ENCODE measurements around the gene FMNL2.

The FMNL2 gene

DNA sequence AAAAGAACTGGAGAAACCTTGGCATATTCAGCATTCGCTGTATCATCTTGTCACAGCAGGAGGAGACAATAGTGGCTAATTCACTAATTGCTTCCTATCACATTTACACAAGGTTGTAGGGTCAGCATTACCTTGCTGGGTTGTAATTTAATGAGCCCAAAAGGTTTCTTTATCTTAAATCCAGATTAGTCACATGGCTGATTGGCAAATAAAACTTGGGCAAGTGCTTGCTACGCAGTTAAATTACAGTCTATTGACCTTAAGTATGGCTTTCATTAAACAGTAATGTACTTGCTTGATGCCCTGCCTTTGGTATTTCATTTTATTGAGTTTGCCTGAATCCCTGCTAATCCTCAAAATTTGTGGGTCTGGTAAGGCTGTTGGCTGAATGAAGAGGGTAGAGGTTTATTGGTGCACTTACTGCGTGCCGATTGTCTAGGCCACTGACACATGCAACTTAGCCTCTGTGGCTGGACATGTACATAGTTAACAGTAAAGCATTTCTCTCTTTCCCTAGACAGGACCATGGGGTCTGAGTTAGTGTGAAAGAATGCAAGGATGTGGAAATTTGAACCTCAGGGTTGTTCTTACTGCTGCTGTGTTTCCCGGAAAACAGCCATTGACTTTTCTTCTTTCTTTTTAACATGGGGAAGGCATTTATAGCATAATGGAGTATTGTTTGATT is 34.3 kb downstream of the FMNL2 start:
- H3K4me1 ChIP-seq (ENCODE audit: control insufficient read depth, insufficient read depth, low read length, poor library complexity, severe bottlenecking) = no peaks in the 10 kb centered on the region
- no peak overlapping the region for H3K4me3 ChIP-seq (ENCODE audit: insufficient read depth, low read depth, low read length, poor library complexity, severe bottlenecking)
- no peak overlapping the region for H3K27ac ChIP-seq (ENCODE audit: insufficient read depth, low read length, poor library complexity, severe bottlenecking)
- H3K36me3 ChIP-seq (ENCODE audit: control insufficient read depth, insufficient read depth, low read length) = no peaks in the 10 kb centered on the region
- no peaks in the 10 kb centered on the region for H3K9me3 ChIP-seq (ENCODE audit: control insufficient read depth, low read length)
- no peak for DNase-seq
- no peaks in the 10 kb centered on the region for H3K27me3 ChIP-seq (replicated peaks; ENCODE audit: control insufficient read depth, insufficient read depth, low read length, poor library complexity, severe bottlenecking)

DNA sequence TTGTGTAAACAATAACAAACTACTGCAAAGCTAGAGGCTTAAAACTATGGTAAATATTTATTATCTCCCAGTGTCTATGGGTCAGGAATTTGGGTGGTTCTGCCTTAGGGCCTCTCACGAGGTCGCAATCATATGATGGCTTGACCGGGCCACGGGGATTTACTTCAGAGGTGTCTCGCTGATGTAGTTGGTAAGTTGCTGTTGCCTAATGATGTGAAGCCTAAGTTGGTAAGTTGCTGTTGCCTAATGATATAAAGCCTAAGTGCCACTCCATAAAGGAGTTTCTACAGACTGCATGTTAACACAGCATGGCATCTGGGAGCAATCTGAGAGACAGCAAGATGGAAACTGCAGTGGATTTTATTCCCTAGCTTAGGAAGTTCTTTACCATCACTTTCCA is 35.8 kb downstream of the FMNL2 start:
- no peak for DNase-seq
- H3K36me3 ChIP-seq (ENCODE audit: control insufficient read depth, insufficient read depth, low read length) = no peaks in the 10 kb centered on the region
- no peak overlapping the region for H3K4me3 ChIP-seq (ENCODE audit: insufficient read depth, low read depth, low read length, poor library complexity, severe bottlenecking)
- no peaks in the 10 kb centered on the region for H3K9me3 ChIP-seq (ENCODE audit: control insufficient read depth, low read length)
- no peaks in the 10 kb centered on the region for H3K27me3 ChIP-seq (replicated peaks; ENCODE audit: control insufficient read depth, insufficient read depth, low read length, poor library complexity, severe bottlenecking)
- no peak overlapping the region for H3K27ac ChIP-seq (ENCODE audit: insufficient read depth, low read length, poor library complexity, severe bottlenecking)
- no peaks in the 10 kb centered on the region for H3K4me1 ChIP-seq (ENCODE audit: control insufficient read depth, insufficient read depth, low read length, poor library complexity, severe bottlenecking)

DNA sequence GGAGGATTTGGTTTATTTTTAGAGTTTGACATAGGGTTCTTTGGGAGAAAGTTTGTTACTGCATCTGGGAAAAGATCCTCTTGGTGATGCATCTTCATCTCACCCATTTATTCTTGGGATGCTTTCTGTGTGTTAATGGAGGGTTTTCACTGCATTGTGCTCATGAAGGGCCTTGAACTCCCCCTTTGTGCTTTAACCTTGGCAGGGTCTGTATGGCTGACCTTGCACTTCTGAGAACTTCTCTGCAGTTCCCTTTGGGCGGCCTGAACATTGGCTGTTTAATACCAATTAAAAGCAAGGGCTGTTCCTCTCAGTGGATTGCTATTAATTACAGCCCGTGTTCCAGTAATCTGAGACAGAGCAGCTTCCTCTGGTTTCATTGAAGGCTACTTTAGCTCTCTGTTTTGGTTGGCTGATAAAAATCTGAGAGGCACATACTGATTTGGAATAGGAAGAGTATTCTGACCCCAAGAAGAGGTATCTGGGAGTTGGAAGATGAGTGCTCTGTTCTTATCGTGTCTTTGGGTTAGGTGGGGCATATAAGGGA is 37.5 kb downstream of the FMNL2 start:
- H3K27me3 ChIP-seq (replicated peaks; ENCODE audit: control insufficient read depth, insufficient read depth, low read length, poor library complexity, severe bottlenecking) = no peaks in the 10 kb centered on the region

DNA sequence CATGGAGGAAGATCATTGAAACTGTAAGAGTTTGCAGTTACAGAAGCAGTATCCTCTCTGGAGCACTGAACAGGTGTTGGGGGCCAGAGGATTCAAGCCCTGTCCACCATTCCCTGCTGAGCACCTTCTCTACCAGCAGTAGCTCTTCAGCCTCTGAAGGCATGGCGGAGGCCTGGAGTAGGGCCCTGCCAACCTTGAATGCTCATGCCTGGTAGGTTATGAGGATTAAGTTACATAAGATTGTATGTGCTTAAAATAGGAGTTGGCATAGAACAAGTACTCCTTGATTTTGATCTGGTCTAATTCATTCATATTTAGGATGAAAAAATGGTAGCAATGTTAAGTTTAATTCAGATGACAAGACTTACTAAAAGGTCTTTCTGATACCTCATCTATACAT is 40.2 kb downstream of the FMNL2 start:
- Histone ChIP-seq H3K9me3 (ENCODE audit: control insufficient read depth, low read length) (no peaks in the 10 kb centered on the region), H3K36me3 (ENCODE audit: control insufficient read depth, insufficient read depth, low read length) (no peaks in the 10 kb centered on the region), H3K27me3 (replicated peaks; ENCODE audit: control insufficient read depth, insufficient read depth, low read length, poor library complexity, severe bottlenecking) (no peaks in the 10 kb centered on the region), H3K4me3 (ENCODE audit: insufficient read depth, low read depth, low read length, poor library complexity, severe bottlenecking) (no peak overlapping the region), H3K27ac (ENCODE audit: insufficient read depth, low read length, poor library complexity, severe bottlenecking) (no peak overlapping the region), H3K4me1 (ENCODE audit: control insufficient read depth, insufficient read depth, low read length, poor library complexity, severe bottlenecking) (no peaks in the 10 kb centered on the region)
- no peak for DNase-seq

More for the DNA sequence above, 37.5 kb downstream of the FMNL2 start:
- no peak for DNase-seq
- H3K36me3 ChIP-seq (ENCODE audit: control insufficient read depth, insufficient read depth, low read length) = no peaks in the 10 kb centered on the region
- H3K9me3 ChIP-seq (ENCODE audit: control insufficient read depth, low read length) = no peaks in the 10 kb centered on the region
- H3K4me3 ChIP-seq (ENCODE audit: insufficient read depth, low read depth, low read length, poor library complexity, severe bottlenecking) = no peak overlapping the region
- no peak overlapping the region for H3K27ac ChIP-seq (ENCODE audit: insufficient read depth, low read length, poor library complexity, severe bottlenecking)
- H3K4me1 ChIP-seq (ENCODE audit: control insufficient read depth, insufficient read depth, low read length, poor library complexity, severe bottlenecking) = no peaks in the 10 kb centered on the region

DNA sequence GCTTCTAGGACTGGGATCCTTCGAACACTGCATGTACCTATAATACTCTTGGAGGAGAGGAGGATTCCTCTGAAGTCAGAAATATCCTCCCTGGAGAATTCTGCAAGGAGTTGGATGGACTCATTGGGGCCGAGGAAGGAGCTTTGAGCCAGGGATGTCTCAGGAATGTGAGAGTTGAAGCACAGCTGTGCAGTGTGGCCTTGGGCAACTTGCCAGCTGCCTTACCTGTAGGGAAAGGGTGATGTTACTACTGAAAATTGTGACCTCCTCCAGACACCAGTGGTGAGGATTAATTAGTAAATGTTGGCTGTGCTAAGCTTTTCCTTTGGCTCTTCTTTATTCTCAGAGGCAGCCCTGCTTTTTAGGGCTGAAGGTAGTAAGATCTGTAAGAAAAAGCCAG is 41.4 kb downstream of the FMNL2 start:
- no peaks in the 10 kb centered on the region for H3K4me1 ChIP-seq (ENCODE audit: control insufficient read depth, insufficient read depth, low read length, poor library complexity, severe bottlenecking)
- no peaks in the 10 kb centered on the region for H3K9me3 ChIP-seq (ENCODE audit: control insufficient read depth, low read length)
- no peak for DNase-seq
- no peak overlapping the region for H3K4me3 ChIP-seq (ENCODE audit: insufficient read depth, low read depth, low read length, poor library complexity, severe bottlenecking)
- no peaks in the 10 kb centered on the region for H3K27me3 ChIP-seq (replicated peaks; ENCODE audit: control insufficient read depth, insufficient read depth, low read length, poor library complexity, severe bottlenecking)
- no peaks in the 10 kb centered on the region for H3K36me3 ChIP-seq (ENCODE audit: control insufficient read depth, insufficient read depth, low read length)
- H3K27ac ChIP-seq (ENCODE audit: insufficient read depth, low read length, poor library complexity, severe bottlenecking) = no peak overlapping the region

DNA sequence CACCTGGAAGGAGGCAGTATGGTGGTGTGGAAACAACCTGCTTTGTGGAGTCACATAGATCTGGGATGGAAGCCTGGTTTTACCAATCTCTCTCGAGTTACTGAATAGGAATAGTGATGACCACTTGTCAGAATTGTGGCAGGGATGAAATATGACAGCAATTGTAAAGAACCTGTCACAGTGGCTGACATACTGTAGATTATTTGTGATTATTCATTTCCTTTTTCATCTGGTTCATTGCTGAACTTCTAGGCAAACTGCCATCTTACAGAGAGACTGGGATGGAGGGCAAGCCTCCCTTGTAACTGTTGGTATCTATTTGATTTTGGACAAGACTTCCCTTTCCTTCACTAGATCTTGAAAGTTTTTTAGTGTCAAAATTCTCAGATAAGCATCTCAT is 42.0 kb downstream of the FMNL2 start:
- no peaks in the 10 kb centered on the region for H3K27me3 ChIP-seq (replicated peaks; ENCODE audit: control insufficient read depth, insufficient read depth, low read length, poor library complexity, severe bottlenecking)
- DNase-seq = no peak
- no peaks in the 10 kb centered on the region for H3K36me3 ChIP-seq (ENCODE audit: control insufficient read depth, insufficient read depth, low read length)
- H3K4me1 ChIP-seq (ENCODE audit: control insufficient read depth, insufficient read depth, low read length, poor library complexity, severe bottlenecking) = no peaks in the 10 kb centered on the region
- H3K9me3 ChIP-seq (ENCODE audit: control insufficient read depth, low read length) = no peaks in the 10 kb centered on the region
- H3K4me3 ChIP-seq (ENCODE audit: insufficient read depth, low read depth, low read length, poor library complexity, severe bottlenecking) = no peak overlapping the region
- no peak overlapping the region for H3K27ac ChIP-seq (ENCODE audit: insufficient read depth, low read length, poor library complexity, severe bottlenecking)

DNA sequence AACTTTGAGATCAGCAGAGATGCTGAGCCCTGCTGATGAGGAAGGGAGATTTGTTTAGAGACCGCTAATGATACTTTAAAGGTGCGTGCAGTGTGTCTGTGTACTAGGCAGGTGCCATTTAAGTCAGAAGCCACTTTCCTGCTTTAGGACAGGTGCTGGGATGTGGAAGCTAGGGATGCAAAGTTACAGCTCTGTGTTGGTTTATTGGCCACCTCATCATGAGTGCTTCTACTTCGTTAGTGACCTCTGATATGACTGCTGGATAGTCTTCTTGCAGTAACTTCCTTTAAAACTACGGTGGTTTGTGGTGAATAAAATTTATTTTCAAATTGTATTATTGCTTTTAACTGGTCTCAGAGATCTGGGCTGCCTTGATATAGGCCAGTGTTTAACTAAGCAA is 44.1 kb downstream of the FMNL2 start:
- no peaks in the 10 kb centered on the region for H3K4me1 ChIP-seq (ENCODE audit: control insufficient read depth, insufficient read depth, low read length, poor library complexity, severe bottlenecking)
- H3K4me3 ChIP-seq (ENCODE audit: insufficient read depth, low read depth, low read length, poor library complexity, severe bottlenecking) = no peak overlapping the region
- H3K36me3 ChIP-seq (ENCODE audit: control insufficient read depth, insufficient read depth, low read length) = no peaks in the 10 kb centered on the region
- no peaks in the 10 kb centered on the region for H3K9me3 ChIP-seq (ENCODE audit: control insufficient read depth, low read length)
- no peaks in the 10 kb centered on the region for H3K27me3 ChIP-seq (replicated peaks; ENCODE audit: control insufficient read depth, insufficient read depth, low read length, poor library complexity, severe bottlenecking)
- DNase-seq = no peak
- no peak overlapping the region for H3K27ac ChIP-seq (ENCODE audit: insufficient read depth, low read length, poor library complexity, severe bottlenecking)

DNA sequence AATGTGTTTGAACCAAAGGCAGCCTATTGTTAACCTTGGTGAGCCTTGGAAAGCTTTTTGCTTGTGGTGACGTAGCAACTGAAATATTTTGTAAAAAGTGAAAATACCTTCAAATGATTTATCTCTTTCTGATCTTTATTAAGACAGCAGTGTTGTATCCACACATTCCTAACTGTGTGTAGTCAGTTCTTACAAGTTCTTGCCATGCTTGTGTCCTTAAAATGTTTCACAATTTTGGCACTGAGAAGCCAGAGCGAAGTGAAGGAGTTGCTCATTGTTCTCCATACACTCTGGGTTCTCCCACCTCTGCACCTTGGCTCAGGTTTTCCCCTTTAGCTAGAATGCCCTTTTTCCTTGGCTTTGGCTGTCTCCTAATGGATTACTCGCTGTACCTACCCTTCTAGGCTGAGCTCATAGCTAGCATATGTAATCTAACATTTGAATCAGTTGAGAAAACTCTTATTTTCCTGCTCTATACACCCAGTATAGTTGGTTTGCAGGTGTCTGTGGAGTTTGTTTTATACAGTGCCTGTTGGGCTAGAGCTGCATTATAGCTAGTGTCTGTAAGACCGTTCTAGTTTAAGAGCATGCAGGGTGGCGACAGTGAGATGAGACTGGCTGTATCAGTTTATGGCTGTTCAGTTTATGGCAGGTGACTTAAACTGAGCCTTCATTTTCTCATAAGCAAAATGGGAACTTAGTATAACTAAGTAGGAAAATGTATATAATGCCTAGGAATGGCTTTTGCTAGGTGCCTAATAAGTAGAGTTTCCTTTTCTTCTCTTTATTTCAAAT is 45.5 kb downstream of the FMNL2 start:
- no peak overlapping the region for H3K27ac ChIP-seq (ENCODE audit: insufficient read depth, low read length, poor library complexity, severe bottlenecking)
- H3K9me3 ChIP-seq (ENCODE audit: control insufficient read depth, low read length) = no peaks in the 10 kb centered on the region
- DNase-seq = no peak
- no peaks in the 10 kb centered on the region for H3K27me3 ChIP-seq (replicated peaks; ENCODE audit: control insufficient read depth, insufficient read depth, low read length, poor library complexity, severe bottlenecking)
- no peaks in the 10 kb centered on the region for H3K4me1 ChIP-seq (ENCODE audit: control insufficient read depth, insufficient read depth, low read length, poor library complexity, severe bottlenecking)
- no peak overlapping the region for H3K4me3 ChIP-seq (ENCODE audit: insufficient read depth, low read depth, low read length, poor library complexity, severe bottlenecking)
- H3K36me3 ChIP-seq (ENCODE audit: control insufficient read depth, insufficient read depth, low read length) = no peaks in the 10 kb centered on the region

DNA sequence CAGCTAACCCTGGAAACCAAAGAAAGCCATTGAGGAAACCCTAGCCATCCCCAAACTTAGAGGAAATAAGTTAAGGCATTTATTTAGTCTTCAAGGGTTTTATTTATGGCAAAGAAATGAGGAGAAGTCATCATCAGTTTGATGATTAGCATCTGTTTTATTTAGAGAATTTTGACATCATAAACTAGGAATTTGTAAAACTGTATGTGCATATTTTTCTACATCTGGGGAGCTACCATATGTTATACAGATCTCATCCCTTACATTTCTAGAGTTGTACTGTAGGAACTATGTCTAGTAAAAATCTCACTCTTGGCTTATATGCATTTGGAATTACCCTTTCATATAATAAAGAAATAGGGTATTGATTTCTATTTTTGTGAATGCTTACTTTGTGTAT is 48.7 kb downstream of the FMNL2 start:
- DNase-seq = no peak
- no peaks in the 10 kb centered on the region for H3K9me3 ChIP-seq (ENCODE audit: control insufficient read depth, low read length)
- H3K27ac ChIP-seq (ENCODE audit: insufficient read depth, low read length, poor library complexity, severe bottlenecking) = no peak overlapping the region
- no peaks in the 10 kb centered on the region for H3K27me3 ChIP-seq (replicated peaks; ENCODE audit: control insufficient read depth, insufficient read depth, low read length, poor library complexity, severe bottlenecking)
- no peak overlapping the region for H3K4me3 ChIP-seq (ENCODE audit: insufficient read depth, low read depth, low read length, poor library complexity, severe bottlenecking)
- H3K36me3 ChIP-seq (ENCODE audit: control insufficient read depth, insufficient read depth, low read length) = no peaks in the 10 kb centered on the region
- H3K4me1 ChIP-seq (ENCODE audit: control insufficient read depth, insufficient read depth, low read length, poor library complexity, severe bottlenecking) = no peaks in the 10 kb centered on the region

DNA sequence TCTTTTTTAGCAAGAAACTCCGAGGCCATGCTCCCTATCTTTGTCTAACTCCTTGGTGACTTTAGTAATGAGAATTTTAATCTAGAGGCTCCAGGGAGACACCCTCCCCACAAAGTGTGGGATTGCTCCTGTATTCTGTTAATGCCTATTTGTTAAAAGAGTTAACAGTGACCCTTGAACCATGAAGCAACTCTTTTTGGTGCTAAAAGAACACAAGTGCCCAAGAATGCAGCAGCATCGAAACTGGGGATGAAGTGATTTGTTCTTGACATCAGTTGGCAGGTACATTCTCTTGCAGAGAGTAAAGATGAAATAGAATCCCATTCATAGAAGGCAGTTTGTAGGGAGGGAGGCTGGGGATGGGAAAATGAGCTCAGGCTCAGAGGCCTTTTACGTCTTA is 50.0 kb downstream of the FMNL2 start:
- DNase-seq = no peak
- Histone ChIP-seq H3K36me3 (ENCODE audit: control insufficient read depth, insufficient read depth, low read length) (no peaks in the 10 kb centered on the region), H3K9me3 (ENCODE audit: control insufficient read depth, low read length) (no peaks in the 10 kb centered on the region), H3K27me3 (replicated peaks; ENCODE audit: control insufficient read depth, insufficient read depth, low read length, poor library complexity, severe bottlenecking) (no peaks in the 10 kb centered on the region), H3K4me1 (ENCODE audit: control insufficient read depth, insufficient read depth, low read length, poor library complexity, severe bottlenecking) (no peaks in the 10 kb centered on the region), H3K27ac (ENCODE audit: insufficient read depth, low read length, poor library complexity, severe bottlenecking) (no peak overlapping the region), H3K4me3 (ENCODE audit: insufficient read depth, low read depth, low read length, poor library complexity, severe bottlenecking) (no peak overlapping the region)

All from effector memory CD4-positive, alpha-beta T cell (primary cell).